Osteoblast (primary cell): ENCODE results near the gene PKMYT1. TPM values are rescaled to one million over a fixed set of nuclear protein-coding genes. Genes with fewer than 3 reads are reported as not detected.

ENCODE experiments used
- DNase-seq: peaks from one replicate; pipeline ENCODE4 v3.0.0; 2011; ENCODE audit warnings: low spot score, mixed read lengths; ENCODE audit not compliant: insufficient read length; ENCODE audit errors: missing footprints
- H2AFZ ChIP-seq: 2 replicates; pipeline ENCODE4 v1.6.0; 2011; ENCODE audit warnings: mild to moderate bottlenecking, low read length
- H3K27ac ChIP-seq: 2 replicates; pipeline ENCODE4 v1.5.1; 2011; ENCODE audit warnings: mild to moderate bottlenecking, low read depth, low read length, moderate library complexity
- H3K27me3 ChIP-seq: 2 replicates; pipeline ENCODE4 v1.6.0; 2012; ENCODE audit warnings: mild to moderate bottlenecking, control low read depth, inconsistent platforms, low read length, moderate library complexity; ENCODE audit not compliant: insufficient read depth
- H3K36me3 ChIP-seq: 2 replicates; pipeline ENCODE4 v1.5.1; 2011; ENCODE audit warnings: mild to moderate bottlenecking, low read length, control low read depth, moderate library complexity; ENCODE audit not compliant: insufficient read depth
- H3K4me1 ChIP-seq: 2 replicates; pipeline ENCODE4 v1.5.1; 2011; ENCODE audit warnings: mild to moderate bottlenecking, low read length, control low read depth, moderate library complexity; ENCODE audit not compliant: insufficient read depth
- H3K4me2 ChIP-seq: 2 replicates; pipeline ENCODE4 v1.6.0; 2011; ENCODE audit warnings: mild to moderate bottlenecking, low read length; ENCODE audit not compliant: insufficient read depth
- H3K4me3 ChIP-seq: fragments of 200-600 bp; sonication (generic); 3 replicates; pipeline ENCODE4 v1.5.1; 2012; ENCODE audit warnings: mild to moderate bottlenecking, low read length, inconsistent platforms; ENCODE audit not compliant: insufficient read depth
- H3K79me2 ChIP-seq: 2 replicates; pipeline ENCODE4 v1.6.0; 2012; ENCODE audit warnings: mild to moderate bottlenecking, low read length, control low read depth, inconsistent platforms; ENCODE audit not compliant: insufficient read depth
- H3K9me3 ChIP-seq: 2 replicates; pipeline ENCODE4 v1.5.1; 2011; ENCODE audit warnings: low read depth, low read length, control low read depth
- H4K20me1 ChIP-seq: 2 replicates; pipeline ENCODE4 v1.6.0; 2012; ENCODE audit warnings: mild to moderate bottlenecking, low read length, control low read depth; ENCODE audit not compliant: insufficient read depth
- total RNA-seq: library from RNA; depleted of rRNA; stranded (reverse); fragments of >200 nt; gene quantifications from 2 replicates; pipeline ENCODE4 v1.2.3, GENCODE V29; 2012
- TF ChIP-seq, protein P1 (sequence below): IDR thresholded peaks from 2 replicates; pipeline ENCODE4 v1.5.1; 2011; ENCODE audit warnings: mild to moderate bottlenecking, low read depth, low read length, moderate library complexity; ENCODE audit errors: extremely low read depth

The PKMYT1 gene
- total RNA-seq, 1 donor: 1.4 TPM

DNA sequence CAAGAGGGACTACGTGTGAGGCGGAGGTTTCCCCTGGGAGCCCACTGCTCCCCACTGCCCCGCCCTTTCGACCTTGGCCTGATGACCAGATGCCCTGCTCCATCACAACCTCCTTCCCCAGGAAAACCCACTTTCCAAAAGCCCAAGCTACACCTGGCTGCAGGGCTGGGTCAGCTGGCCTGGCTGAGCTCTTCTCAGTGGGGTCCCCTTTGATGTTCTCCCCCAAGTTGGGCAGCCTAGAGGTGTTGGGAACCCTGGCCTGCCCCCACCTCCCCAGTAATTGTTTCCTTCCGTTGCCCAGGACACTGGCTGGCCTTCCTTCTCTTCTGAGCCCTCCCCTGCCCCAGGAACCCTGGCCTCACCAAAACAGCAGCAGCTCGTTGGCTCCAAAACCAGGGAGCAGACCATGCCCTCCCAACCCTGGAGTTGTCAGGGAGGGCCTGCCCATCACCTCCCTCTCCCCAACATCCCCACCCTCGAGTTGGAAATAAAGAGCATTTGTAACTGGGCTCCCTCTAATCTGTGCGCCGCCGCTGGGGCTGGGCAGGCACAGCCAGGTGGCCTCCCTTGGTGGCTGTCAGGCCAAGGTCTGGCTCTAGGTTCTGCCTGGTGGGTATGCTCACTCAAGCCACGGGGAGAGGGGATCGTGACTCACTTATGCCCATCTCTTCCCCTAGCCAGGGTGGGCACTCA, 33.9 kb upstream of the PKMYT1 start:
- DNase-seq: no peak
- peaks cover 53% of the 10 kb centered on the region for H3K27me3 ChIP-seq
- no peaks in the 10 kb centered on the region for H3K4me1 ChIP-seq
- no peaks in the 10 kb centered on the region for H4K20me1 ChIP-seq
- no peak overlapping the region for H2AFZ ChIP-seq
- H3K27ac ChIP-seq: no peak overlapping the region
- H3K79me2 ChIP-seq: no peaks in the 10 kb centered on the region
- no peaks in the 10 kb centered on the region for H3K36me3 ChIP-seq
- TF ChIP-seq, protein P1, sequence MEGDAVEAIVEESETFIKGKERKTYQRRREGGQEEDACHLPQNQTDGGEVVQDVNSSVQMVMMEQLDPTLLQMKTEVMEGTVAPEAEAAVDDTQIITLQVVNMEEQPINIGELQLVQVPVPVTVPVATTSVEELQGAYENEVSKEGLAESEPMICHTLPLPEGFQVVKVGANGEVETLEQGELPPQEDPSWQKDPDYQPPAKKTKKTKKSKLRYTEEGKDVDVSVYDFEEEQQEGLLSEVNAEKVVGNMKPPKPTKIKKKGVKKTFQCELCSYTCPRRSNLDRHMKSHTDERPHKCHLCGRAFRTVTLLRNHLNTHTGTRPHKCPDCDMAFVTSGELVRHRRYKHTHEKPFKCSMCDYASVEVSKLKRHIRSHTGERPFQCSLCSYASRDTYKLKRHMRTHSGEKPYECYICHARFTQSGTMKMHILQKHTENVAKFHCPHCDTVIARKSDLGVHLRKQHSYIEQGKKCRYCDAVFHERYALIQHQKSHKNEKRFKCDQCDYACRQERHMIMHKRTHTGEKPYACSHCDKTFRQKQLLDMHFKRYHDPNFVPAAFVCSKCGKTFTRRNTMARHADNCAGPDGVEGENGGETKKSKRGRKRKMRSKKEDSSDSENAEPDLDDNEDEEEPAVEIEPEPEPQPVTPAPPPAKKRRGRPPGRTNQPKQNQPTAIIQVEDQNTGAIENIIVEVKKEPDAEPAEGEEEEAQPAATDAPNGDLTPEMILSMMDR: no peak
- no peaks in the 10 kb centered on the region for H3K9me3 ChIP-seq
- no peak overlapping the region for H3K4me2 ChIP-seq
- no peak overlapping the region for H3K4me3 ChIP-seq

DNA sequence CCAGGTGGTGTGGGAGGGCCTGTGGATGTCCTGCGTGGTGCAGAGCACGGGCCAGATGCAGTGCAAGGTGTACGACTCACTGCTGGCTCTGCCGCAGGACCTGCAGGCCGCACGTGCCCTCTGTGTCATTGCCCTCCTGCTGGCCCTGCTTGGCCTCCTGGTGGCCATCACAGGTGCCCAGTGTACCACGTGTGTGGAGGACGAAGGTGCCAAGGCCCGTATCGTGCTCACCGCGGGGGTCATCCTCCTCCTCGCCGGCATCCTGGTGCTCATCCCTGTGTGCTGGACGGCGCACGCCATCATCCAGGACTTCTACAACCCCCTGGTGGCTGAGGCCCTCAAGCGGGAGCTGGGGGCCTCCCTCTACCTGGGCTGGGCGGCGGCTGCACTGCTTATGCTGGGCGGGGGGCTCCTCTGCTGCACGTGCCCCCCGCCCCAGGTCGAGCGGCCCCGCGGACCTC, 33.3 kb upstream of the PKMYT1 start:
- Histone ChIP-seq H4K20me1 (no peaks in the 10 kb centered on the region), H3K4me1 (no peaks in the 10 kb centered on the region), H3K27me3 (peaks cover 59% of the 10 kb centered on the region), H3K79me2 (no peaks in the 10 kb centered on the region), H3K27ac (no peak overlapping the region), H3K36me3 (no peaks in the 10 kb centered on the region), H3K9me3 (no peaks in the 10 kb centered on the region), H3K4me3 (no peak overlapping the region), H2AFZ (no peak overlapping the region), H3K4me2 (no peak overlapping the region)
- TF ChIP-seq, protein P1: no peak
- no peak for DNase-seq

DNA sequence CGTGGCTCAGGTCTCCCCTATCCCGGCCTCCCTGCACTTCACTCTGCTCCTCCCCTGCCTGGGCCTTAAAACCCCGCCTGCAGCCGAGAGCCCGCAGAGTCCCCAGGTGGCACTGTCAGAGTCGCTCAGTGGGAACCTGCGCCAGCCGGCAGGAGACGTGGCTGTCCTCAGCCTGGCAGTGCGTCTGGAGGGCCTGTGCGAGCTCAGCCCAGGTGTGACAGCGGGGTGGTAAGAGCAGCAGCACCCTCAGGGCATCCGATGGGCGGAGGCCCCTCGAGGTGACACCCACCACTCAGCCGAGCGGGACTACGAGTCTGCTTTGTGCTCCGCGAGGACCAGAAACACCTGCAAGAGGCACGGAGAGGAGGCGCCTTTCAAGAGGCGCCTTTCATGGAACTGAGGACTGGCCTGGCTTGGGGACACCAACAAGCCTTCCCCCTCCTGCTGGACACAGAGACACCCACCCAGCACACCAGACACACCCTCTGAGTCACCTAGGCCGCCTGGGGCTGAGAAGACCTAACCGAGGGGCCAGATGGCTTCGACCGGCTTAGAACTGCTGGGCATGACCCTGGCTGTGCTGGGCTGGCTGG, 32.7 kb upstream of the PKMYT1 start, which contains the start of gene CLDN9:
CLDN9 (plus strand) TSS at position 96 of the 593 bp plus-strand sequence; CDS start at position 536, 440 bp downstream.
- Histone ChIP-seq H3K27me3 (peaks cover 61% of the 10 kb centered on the region), H3K36me3 (no peaks in the 10 kb centered on the region), H2AFZ (no peak within 1 kb of the TSS), H3K4me2 (no peak within 1 kb of the TSS), H3K27ac (no peak within 1 kb of the TSS), H3K79me2 (no peaks in the 10 kb centered on the region), H4K20me1 (no peaks in the 10 kb centered on the region), H3K4me1 (no peaks in the 10 kb centered on the region), H3K4me3 (no peak within 1 kb of the TSS), H3K9me3 (no peaks in the 10 kb centered on the region)
- TF ChIP-seq, protein P1: no peak
- DNase-seq: peak; percentile 87

DNA sequence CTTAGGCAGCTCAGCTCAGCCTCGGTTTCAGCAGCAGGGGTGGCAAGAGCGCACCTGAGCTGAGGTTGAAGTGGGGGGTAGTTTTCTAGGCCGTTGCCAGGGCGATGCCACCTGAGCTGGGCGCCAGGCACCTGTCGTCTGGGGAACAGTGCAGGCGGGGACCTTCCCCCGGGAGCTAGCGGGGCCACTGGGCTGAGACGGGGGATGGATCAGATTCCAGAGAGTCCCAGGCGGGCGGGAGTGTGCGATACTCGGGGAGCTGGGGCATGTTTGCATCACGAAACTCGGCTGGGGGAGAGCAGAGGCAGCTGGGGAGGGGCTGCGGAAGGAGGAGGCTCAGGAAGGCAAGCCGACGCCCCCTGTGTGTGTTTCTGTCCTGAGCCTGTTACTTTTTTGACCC, 32.0 kb upstream of the PKMYT1 start:
- Histone ChIP-seq H3K4me1 (no peaks in the 10 kb centered on the region), H3K9me3 (no peaks in the 10 kb centered on the region), H3K4me2 (no peak overlapping the region), H4K20me1 (no peaks in the 10 kb centered on the region), H2AFZ (no peak overlapping the region), H3K79me2 (no peaks in the 10 kb centered on the region), H3K27ac (no peak overlapping the region), H3K36me3 (no peaks in the 10 kb centered on the region), H3K4me3 (no peak overlapping the region), H3K27me3 (peaks cover 67% of the 10 kb centered on the region)
- TF ChIP-seq, protein P1: no peak
- peak; percentile 89 for DNase-seq
